Measurements from ENCODE around the gene SERPINF2.

GRCh38 chr17:1755827-1756262 is 13.2 kb downstream of the SERPINF2 start:
- TF ChIP-seq POLR2A (IDR thresholded peaks at IDR 0.05) (no peak), CTCF (IDR thresholded peaks at IDR 0.05) (no peak), EP300 (IDR thresholded peaks at IDR 0.05) (no peak)
